ENCODE data around the gene DNMT3B.

DNA sequence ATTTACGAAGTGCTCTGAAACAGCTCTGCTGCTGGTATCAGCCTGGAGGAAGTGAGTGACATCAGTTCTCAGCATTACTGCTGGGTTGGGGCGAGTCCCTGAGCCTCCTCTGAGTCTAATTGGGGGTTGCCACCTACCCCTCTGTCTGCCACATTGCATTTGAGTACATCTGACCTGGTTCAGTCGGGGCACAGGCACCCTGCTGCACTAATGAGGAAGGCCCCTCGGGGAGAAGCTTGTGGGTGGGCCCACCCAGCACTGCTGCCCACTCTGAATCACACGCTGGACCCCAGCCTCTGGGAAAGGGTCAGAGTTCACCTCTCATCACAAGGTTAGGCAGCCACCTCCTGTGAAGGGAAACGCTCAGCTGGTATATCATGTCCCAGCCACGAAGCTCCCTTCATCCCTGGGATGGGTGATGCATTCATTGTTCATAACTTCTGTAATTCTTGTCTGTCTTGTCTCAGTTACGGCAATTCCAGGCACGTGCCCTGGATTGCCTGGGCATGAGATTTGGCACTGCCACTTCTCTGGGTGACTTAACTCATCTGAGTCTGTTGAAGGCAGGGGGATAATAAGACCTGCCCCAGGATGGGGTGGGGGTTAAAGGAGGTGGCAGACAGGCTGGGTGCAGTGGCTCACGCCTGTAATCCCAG is 13.3 kb downstream of the DNMT3B start:
- TF ChIP-seq, protein P1, sequence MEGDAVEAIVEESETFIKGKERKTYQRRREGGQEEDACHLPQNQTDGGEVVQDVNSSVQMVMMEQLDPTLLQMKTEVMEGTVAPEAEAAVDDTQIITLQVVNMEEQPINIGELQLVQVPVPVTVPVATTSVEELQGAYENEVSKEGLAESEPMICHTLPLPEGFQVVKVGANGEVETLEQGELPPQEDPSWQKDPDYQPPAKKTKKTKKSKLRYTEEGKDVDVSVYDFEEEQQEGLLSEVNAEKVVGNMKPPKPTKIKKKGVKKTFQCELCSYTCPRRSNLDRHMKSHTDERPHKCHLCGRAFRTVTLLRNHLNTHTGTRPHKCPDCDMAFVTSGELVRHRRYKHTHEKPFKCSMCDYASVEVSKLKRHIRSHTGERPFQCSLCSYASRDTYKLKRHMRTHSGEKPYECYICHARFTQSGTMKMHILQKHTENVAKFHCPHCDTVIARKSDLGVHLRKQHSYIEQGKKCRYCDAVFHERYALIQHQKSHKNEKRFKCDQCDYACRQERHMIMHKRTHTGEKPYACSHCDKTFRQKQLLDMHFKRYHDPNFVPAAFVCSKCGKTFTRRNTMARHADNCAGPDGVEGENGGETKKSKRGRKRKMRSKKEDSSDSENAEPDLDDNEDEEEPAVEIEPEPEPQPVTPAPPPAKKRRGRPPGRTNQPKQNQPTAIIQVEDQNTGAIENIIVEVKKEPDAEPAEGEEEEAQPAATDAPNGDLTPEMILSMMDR (conservative IDR thresholded peaks at IDR 0.05; ENCODE audit: low read depth, low read length) = no peak
- TF ChIP-seq EZH2phosphoT487 (IDR thresholded peaks at IDR 0.05; ENCODE audit: borderline replicate concordance, low read length) = no peak
- TF ChIP-seq EZH2 (IDR thresholded peaks at IDR 0.05; ENCODE audit: low read length, unreplicated experiment) = no peak
